DND-41 (cell line): Measurements from ENCODE around the gene ENTPD6.
"Not testable (repeated sequence)": the region's sequence is repeated elsewhere in the genome, so short reads cannot be mapped to it uniquely, and the experiment has no call there.

Source experiments
- EZH2 ChIP-seq: IDR thresholded peaks from 3 replicates; pipeline ENCODE4 v1.6.1; 2012; ENCODE audit warnings: borderline replicate concordance, low read depth, mild to moderate bottlenecking, moderate library complexity, low read length, inconsistent platforms; ENCODE audit not compliant: severe bottlenecking
- TF ChIP-seq, protein P1 (sequence below): IDR thresholded peaks from 2 replicates; pipeline ENCODE4 v1.5.1; 2012; ENCODE audit warnings: borderline replicate concordance, low read length, moderate library complexity, mild to moderate bottlenecking; ENCODE audit not compliant: poor library complexity, severe bottlenecking; ENCODE audit errors: extremely low read depth

- TF ChIP-seq, protein P1, sequence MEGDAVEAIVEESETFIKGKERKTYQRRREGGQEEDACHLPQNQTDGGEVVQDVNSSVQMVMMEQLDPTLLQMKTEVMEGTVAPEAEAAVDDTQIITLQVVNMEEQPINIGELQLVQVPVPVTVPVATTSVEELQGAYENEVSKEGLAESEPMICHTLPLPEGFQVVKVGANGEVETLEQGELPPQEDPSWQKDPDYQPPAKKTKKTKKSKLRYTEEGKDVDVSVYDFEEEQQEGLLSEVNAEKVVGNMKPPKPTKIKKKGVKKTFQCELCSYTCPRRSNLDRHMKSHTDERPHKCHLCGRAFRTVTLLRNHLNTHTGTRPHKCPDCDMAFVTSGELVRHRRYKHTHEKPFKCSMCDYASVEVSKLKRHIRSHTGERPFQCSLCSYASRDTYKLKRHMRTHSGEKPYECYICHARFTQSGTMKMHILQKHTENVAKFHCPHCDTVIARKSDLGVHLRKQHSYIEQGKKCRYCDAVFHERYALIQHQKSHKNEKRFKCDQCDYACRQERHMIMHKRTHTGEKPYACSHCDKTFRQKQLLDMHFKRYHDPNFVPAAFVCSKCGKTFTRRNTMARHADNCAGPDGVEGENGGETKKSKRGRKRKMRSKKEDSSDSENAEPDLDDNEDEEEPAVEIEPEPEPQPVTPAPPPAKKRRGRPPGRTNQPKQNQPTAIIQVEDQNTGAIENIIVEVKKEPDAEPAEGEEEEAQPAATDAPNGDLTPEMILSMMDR: not testable (repeated sequence)
- TF ChIP-seq EZH2: not testable (repeated sequence)
These were observed 45.5 kb downstream of the ENTPD6 start for GRCh38 chr20:25240851-25241658.
